Measurements from ENCODE around the gene AMPD2.

Gene AMPD2

DNA sequence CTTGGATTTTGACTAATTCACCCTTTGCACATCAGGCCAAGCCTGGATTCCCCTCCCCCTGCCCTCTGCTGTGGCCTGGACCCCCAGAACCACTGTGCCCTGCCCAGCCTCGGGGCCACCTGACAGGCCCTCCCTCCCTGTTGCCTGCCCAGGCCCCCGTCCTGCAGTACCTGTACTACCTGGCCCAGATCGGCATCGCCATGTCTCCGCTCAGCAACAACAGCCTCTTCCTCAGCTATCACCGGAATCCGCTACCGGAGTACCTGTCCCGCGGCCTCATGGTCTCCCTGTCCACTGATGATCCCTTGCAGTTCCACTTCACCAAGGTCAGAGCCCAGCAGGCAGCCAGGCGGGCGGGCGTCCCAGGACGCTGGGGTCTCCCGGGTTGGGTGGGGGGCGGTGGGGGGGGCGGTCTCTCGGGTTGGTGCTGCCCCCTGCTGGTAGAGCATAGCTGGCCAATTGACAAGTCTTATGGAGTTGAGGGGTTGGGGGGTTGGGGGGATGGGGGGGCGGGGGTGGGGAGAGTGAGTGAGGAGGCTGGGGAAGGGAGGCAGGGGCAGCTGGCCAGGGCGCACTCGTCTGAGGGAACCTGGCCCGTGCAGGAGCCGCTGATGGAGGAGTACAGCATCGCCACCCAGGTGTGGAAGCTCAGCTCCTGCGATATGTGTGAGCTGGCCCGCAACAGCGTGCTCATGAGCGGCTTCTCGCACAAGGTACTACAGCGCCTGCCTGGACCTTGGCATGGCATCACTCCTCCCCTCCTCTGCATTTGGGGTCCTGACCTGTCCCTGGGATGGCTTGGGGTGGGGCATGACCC is 10.7 kb downstream of the AMPD2 start:
- Histone ChIP-seq H3K4me3 (ENCODE audit: low read depth, low read length) (no peak overlapping the region), H3K27me3 (no peaks in the 10 kb centered on the region), H3K36me3 (peaks cover 66% of the 10 kb centered on the region), H3K4me1 (peaks cover 34% of the 10 kb centered on the region), H3K9me3 (no peaks in the 10 kb centered on the region)
- no peak for DNase-seq
- TF ChIP-seq, protein P1, sequence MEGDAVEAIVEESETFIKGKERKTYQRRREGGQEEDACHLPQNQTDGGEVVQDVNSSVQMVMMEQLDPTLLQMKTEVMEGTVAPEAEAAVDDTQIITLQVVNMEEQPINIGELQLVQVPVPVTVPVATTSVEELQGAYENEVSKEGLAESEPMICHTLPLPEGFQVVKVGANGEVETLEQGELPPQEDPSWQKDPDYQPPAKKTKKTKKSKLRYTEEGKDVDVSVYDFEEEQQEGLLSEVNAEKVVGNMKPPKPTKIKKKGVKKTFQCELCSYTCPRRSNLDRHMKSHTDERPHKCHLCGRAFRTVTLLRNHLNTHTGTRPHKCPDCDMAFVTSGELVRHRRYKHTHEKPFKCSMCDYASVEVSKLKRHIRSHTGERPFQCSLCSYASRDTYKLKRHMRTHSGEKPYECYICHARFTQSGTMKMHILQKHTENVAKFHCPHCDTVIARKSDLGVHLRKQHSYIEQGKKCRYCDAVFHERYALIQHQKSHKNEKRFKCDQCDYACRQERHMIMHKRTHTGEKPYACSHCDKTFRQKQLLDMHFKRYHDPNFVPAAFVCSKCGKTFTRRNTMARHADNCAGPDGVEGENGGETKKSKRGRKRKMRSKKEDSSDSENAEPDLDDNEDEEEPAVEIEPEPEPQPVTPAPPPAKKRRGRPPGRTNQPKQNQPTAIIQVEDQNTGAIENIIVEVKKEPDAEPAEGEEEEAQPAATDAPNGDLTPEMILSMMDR (IDR thresholded peaks at IDR 0.05; ENCODE audit: low read depth, low read length) = peak; percentile 15; the same call in 1 of the 2 replicates

DNA sequence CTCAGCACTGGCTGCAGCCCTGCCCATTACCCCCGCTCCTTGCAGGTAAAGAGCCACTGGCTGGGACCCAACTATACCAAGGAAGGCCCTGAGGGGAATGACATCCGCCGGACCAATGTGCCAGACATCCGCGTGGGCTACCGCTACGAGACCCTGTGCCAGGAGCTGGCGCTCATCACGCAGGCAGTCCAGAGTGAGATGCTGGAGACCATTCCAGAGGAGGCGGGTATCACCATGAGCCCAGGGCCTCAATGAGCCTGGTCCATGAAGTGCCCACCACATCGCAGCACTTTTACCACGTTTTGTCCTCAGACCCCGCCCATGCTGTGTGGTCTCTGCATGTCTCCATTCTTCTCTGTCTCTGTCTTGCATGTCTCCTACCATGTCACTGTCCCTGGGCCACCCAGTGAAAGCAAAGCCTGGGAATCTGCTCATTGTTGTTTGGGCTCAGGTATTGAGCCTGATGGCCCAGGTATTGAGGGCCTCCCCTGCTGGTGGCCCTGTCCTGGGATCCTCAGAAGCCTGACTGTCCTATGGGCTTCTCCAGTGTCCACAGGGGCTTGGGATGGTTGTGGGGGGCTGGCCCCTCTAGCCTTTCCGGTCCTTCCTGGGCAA is 11.4 kb downstream of the AMPD2 start:
- Histone ChIP-seq H3K4me1 (peaks cover 39% of the 10 kb centered on the region), H3K9me3 (no peaks in the 10 kb centered on the region), H3K27me3 (no peaks in the 10 kb centered on the region), H3K4me3 (ENCODE audit: low read depth, low read length) (no peak overlapping the region), H3K36me3 (peaks cover 59% of the 10 kb centered on the region)
- no peak for DNase-seq
- TF ChIP-seq, protein P1 (IDR thresholded peaks at IDR 0.05; ENCODE audit: low read depth, low read length) = no peak

DNA sequence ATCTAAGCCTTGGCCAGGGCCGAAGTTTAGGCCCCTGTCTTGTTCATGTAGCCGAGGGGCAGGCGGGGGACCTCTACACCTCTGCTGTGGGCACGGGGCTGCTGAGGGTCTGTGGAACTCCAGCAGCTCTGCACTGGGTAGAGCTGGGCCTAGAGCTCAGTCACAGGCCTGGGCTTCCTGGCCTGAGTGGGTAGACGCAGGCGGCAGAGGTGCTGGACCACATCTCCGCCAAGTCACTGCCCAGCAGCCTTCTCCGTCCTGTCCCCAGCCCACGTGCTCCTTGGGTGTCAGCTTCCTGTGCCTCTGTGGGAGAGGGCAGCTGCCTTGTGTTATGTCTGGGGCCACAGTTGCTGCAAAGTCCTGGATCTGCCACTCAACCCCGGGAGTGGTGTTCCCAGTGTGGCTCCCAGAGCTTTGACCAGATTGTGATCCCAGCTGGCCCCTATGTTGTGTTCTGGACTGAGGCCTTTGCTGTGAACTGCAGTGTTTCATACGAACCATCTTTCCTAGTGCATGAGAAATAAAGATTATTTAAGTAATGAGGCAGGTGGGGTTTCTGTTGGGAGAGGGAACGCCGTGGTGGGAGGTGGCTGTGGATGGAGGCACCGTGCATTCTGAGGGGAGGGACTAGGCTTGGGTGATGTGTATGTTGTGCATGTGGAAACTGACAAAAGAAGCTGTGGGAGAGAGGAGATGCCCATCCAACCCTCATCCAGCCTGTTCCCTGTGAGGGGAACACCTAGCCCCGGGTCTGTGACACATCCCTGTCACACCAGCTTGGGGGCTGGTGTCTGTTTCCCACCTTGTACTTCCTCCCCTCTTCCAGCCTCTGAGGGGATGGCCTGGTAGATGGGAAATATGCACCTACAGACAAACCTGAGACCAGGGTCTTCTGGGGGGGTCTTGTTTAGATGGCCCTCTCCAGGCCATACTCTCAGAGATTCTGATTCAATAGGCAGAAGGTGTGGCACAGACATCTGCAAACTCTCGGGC is 12.2 kb downstream of the AMPD2 start:
- H3K9me3 ChIP-seq = no peaks in the 10 kb centered on the region
- peaks cover 47% of the 10 kb centered on the region for H3K4me1 ChIP-seq
- TF ChIP-seq, protein P1 (IDR thresholded peaks at IDR 0.05; ENCODE audit: low read depth, low read length) = no peak
- DNase-seq = peak; percentile 50
- H3K4me3 ChIP-seq (ENCODE audit: low read depth, low read length) = no peak overlapping the region; the same call in 1 of the 2 replicates
- no peaks in the 10 kb centered on the region for H3K27me3 ChIP-seq
- H3K36me3 ChIP-seq = peaks cover 51% of the 10 kb centered on the region

DNA sequence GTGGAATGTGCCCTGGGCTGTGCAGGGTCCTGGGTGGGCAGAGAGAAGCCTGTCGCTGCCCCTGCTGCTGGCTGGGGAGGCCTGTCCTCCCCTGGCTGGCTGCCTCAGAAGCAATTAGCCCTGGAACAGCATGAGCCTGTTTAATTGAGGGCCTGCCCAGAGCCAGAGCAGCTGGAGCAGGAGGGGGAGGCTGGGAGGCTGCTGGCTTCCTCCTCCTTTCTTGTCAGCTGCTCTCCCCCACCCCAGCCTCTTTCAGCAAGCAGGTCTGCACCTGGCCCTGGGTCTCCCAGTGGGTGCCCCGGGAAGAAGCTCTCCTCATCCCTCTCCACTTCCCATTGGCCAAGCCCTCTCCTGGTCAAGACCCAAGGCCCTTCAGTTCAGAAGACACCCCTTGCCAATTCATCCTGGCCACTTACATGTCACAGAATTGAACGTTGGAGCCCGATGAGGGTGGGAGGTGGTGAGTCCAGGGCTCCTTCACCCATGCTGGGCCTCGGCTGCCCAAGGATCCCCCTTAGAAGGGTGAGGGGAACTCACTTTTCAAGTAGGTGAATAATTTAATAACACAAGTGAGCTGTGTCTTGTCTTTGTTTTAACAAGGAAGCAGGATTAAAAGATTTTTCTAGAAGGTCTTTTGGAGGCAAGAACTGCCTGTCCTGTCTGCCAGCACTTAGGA is 13.2 kb downstream of the AMPD2 start:
- DNase-seq = peak; percentile 91
- TF ChIP-seq, protein P1 (IDR thresholded peaks at IDR 0.05; ENCODE audit: low read depth, low read length) = no peak
- Histone ChIP-seq H3K4me3 (ENCODE audit: low read depth, low read length) (no peak overlapping the region; the same call in 1 of the 2 replicates), H3K4me1 (peaks cover 51% of the 10 kb centered on the region), H3K27me3 (no peaks in the 10 kb centered on the region), H3K9me3 (no peaks in the 10 kb centered on the region), H3K36me3 (peaks cover 41% of the 10 kb centered on the region)

DNA sequence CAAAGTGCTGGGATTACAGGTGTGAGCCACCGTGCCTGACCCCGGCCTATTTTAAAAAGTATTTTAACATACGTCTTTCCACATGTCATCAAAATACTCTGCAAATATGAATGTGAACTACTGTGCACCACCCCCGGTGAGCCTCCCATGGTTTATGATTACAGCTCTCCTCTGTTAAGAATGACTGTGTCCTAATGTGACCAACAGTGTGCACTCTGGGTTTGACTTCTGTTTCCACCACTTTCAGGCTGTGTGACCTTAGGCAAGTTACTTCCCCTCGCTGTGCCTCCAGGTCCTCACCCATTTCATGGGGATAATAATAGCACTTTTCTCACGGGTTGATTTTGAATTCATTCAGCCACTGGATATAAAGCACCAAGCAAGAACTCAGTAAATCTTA is 14.7 kb downstream of the AMPD2 start:
- no peak for DNase-seq
- Histone ChIP-seq H3K36me3 (peaks cover 26% of the 10 kb centered on the region), H3K4me1 (peaks cover 61% of the 10 kb centered on the region), H3K4me3 (ENCODE audit: low read depth, low read length) (no peak overlapping the region), H3K9me3 (no peaks in the 10 kb centered on the region), H3K27me3 (no peaks in the 10 kb centered on the region)
- TF ChIP-seq, protein P1 (IDR thresholded peaks at IDR 0.05; ENCODE audit: low read depth, low read length) = no peak

Data from BE2C (cell line).